Activated CD8-positive, alpha-beta memory T cell treated with anti-CD3 and anti-CD28 coated beads for 48 hours (primary cell): ENCODE data around the gene MYBPC1.
"Not testable (repeated sequence)": the region's sequence is repeated elsewhere in the genome, so short reads cannot be mapped to it uniquely, and the experiment has no call there.

Source experiments
- DNase-seq, 3 experiments: peaks; one replicate each; pipeline ENCODE4 v3.0.0-alpha.2; 2020; ENCODE audit warnings: low read depth in 2 of 3, low spot score in 2 of 3

Gene MYBPC1

GRCh38 chr12:101594700-101595099 is at the start of gene MYBPC1:
Gene MYBPC1 (plus strand): TSS chr12:101594971. CDS start chr12:101595071, 100 bp downstream.
- no peak for DNase-seq

DNA sequence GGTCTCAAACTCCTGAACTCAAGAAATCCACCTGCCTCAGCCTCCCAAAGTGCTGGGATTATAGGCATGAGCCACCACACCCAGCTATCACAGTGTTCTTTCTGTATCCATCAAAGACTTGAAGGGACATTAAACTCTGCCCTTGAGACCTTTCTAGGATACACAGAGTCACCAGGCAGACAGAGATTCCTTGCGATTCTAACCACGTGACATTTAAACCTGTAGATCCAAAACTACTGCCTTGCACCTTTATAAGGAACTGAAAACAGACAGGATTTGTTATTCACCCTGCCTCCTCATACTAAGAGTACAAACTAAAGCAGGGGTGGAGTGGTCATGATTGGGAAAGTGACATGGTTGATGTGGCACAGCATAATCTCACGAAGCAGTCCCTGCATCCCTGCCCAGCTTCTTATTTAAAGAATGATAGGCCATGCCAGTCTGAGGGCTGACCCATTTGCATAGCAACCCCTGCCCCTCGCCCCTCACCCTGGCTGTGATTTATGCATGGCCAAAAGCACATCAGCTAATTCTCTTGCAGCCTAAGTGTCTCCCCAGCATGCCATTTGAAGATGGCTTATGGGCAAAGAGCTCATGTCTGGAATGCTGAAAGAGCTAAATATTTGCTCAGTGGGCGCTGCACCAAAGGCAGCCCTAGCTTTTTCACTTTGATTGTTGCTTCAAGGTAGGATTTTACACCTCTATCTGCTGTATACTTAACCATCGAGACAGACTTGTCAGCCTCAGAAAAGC is 43.2 kb upstream of the MYBPC1 start:
- no peak for DNase-seq

DNA sequence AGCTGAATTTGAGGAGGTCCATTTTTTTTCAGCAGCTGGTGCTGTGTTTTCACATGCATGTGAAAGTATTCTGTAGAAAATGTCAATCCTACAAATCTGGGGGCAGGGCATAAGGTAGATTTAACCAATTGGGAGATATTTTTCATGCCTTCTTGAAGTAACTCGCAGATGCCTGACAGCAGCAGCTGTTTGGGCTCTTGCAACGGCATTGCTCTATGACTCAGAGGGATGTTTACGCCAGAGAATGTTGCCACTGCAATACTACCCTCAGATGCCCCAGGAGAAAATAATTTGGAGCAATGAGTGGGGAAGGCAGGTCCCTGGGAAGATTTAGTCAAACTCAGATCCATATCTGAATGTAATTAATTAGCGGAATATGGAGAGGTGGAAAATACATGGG is 42.5 kb upstream of the MYBPC1 start:
- no peak for DNase-seq

DNA sequence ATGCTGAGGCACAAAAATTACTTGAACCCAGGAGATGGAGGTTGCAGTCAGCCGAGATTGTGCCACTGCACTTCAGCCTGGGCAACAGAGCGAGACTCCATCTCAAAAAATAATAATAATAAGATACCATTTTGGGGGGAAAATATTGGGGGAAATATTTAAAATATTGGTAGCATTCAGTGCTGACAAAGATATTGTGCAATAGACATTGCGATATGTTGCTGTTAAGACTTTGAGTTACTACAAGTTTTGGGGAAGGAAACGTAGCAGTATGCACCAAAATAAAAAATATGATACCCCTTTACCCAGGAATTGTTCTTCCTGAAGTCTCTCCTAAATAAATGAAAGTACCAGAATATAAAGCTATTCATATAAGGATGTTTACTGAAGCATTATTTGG is 37.7 kb upstream of the MYBPC1 start:
- DNase-seq, result no peak

DNA sequence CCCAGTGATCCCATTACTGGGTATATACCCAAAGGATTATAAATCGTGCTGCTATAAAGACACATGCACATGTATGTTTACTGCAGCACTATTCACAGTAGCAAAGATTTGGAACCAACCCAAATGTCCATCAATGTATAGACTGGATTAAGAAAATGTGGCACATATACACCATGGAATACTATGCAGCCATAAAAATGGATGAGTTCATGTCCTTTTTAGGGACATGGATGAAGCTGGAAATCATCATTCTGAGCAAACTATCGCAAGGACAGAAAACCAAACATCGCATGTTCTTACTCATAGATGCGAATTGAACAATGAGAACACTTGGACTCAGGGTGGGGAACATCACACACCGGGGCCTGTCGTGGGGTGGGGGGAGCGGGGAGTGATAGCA is 36.0 kb upstream of the MYBPC1 start:
- not testable (repeated sequence) for DNase-seq

GRCh38 chr12:101563212-101563611 is 31.6 kb upstream of the MYBPC1 start:
- no peak for DNase-seq

DNA sequence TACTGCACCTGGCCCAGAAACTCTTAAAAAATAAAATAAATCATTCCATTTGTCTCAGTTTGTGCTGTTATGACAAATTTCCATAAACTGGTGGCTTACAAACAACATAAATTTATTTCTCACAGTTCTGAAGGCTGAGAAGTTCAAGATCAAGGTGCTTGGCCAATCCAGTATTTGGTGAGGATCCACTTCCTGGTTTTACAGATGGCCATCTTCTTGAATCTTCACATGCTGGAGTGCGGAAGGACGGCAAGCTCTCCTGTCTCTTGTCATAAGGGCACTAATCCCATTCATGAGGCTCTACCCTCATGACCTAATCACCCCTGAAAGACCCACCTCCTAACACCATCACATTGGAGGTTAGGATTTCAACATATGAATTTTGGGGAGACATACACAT is 29.9 kb upstream of the MYBPC1 start:
- DNase-seq, result no peak

GRCh38 chr12:101566318-101566717 is 28.5 kb upstream of the MYBPC1 start:
- no peak for DNase-seq

GRCh38 chr12:101567918-101568317 is 26.9 kb upstream of the MYBPC1 start:
- DNase-seq, result no peak

GRCh38 chr12:101570047-101570446 is 24.7 kb upstream of the MYBPC1 start:
- no peak for DNase-seq

GRCh38 chr12:101571105-101571504 is 23.7 kb upstream of the MYBPC1 start:
- no peak for DNase-seq

- DNase-seq, result no peak
Measured at GRCh38 chr12:101573743-101574142, 21.0 kb upstream of the MYBPC1 start.

- no peak for DNase-seq
Measured at GRCh38 chr12:101578417-101578816, 16.4 kb upstream of the MYBPC1 start.

DNA sequence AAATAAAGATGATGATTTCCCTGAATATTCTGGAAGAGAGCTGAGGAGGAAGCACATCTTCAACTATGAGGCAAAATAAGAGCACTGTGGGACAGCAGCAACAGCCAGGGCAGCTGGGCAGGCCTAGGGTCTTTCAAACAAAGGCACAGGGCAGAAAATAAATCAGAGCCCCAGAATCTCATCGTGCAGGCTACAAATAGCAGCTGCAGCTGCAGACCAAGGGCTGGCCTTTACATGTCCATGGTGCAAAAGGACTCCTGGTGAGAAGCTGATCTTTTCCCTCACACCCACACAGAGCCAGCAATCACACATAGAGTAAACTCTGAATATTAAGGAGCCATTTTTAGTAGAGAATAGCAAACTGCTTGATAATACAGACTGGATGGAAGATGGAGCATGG is 13.6 kb upstream of the MYBPC1 start:
- no peak for DNase-seq

DNA sequence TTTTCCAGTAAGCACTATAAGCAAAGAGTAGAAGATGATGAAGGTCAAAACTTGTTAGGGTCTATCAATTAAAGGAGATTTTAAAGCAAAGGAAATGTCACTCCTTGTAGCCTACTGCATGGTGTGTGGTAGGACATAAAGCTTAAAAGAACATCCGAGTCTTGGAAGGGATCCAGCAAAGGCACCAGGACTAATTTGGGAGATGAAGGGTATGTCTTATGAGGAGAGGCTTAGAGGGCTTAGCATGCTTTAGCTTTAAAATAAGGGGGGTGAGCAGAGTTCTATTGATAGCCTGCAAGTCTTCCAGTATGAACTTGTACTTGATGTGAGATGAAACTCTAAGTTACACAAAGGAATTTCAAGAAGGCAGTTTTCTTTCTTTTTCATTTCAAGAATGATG is 11.8 kb upstream of the MYBPC1 start:
- DNase-seq, result no peak

DNA sequence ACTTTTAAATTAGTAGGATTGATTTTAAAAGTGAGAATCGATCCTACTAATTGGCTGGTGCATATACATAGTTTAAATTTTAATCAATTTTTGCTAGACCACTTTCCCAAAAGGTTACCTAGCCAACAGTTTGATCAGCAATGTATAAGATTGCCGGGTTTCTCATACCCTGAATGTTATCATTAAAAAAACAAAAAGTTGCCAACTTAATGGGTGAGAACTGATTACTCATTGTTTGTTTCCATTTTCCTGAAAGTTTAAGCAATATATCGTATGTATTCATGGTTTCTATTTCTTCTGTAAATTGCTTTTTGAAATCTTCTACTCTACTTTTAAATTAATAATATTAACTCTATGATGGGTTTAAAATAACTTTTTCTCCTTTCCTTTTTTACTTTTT is 4.4 kb upstream of the MYBPC1 start:
- DNase-seq, result no peak

GRCh38 chr12:101591781-101592180 is 3.0 kb upstream of the MYBPC1 start:
- DNase-seq, result no peak

GRCh38 chr12:101592448-101592847 is 2.3 kb upstream of the MYBPC1 start:
- DNase-seq, result no peak

GRCh38 chr12:101592921-101593320 is 1.9 kb upstream of the MYBPC1 start:
- no peak for DNase-seq

- DNase-seq, result no peak
Measured at GRCh38 chr12:101596172-101596571, 1.4 kb downstream of the MYBPC1 start.

DNA sequence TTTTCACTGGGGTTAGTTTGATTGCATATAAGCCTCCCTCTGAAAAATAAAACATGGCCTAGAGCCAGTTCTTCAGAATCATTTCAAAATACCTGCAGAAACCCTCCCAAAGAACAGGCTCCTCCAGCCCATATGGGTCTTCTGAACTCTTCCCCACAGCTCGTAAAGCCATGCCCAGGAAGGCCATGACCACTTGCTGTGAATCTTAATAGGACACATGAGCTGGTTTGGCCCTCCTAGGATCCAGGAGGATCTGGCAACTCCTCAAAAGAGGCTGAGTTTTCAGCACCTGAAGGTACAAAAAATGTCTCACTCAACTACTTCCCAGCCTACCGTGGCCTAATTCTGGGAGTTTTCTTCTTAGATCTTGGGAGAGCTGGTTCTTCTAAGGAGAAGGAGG is 2.4 kb downstream of the MYBPC1 start:
- DNase-seq, result no peak

GRCh38 chr12:101598483-101598882 is 3.7 kb downstream of the MYBPC1 start:
- DNase-seq, result no peak

DNA sequence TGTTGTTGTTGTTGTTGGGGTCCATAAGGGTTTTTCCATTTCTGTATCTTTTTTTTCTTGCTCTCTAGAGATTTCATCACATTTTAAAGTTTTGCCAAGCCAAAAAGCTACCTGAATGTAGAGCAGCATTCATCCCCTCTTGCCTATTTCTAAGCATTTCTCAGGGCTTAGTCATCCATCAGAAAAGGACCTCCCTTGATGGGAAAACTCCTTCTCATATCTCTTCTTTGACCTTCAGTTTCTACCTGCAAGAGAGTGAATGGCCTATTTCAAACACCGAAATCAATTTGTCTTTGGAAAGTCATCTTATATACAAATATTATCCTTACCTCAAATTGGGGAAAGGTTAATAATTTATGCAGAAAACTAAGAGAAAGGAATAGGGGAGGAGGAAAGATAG is 4.5 kb downstream of the MYBPC1 start:
- no peak for DNase-seq
